ENCODE results near the gene PNMA5.
"Not testable (repeated sequence)": the region's sequence is repeated elsewhere in the genome, so short reads cannot be mapped to it uniquely, and the experiment has no call there.

PNMA5 gene

GRCh38 chrX:152993933-152994332, at the start of gene PNMA5:
TSS of gene PNMA5 (minus strand) at chrX:152994116. CDS start at chrX:152991598, 2,518 bp downstream.
- no peak for DNase-seq (ENCODE audit: low spot score)

GRCh38 chrX:153032397-153033118, 38.6 kb upstream of the PNMA5 start:
- DNase-seq (ENCODE audit: low spot score), result peak; percentile 19

- no peak for DNase-seq (ENCODE audit: low spot score)
These were observed 36.9 kb upstream of the PNMA5 start for GRCh38 chrX:153030801-153031200.

- DNase-seq (ENCODE audit: low spot score), result no peak
These were observed 36.0 kb upstream of the PNMA5 start for GRCh38 chrX:153029875-153030274.

GRCh38 chrX:153029162-153029561, 35.2 kb upstream of the PNMA5 start:
- DNase-seq (ENCODE audit: low spot score), result no peak

GRCh38 chrX:153028487-153028886, 34.6 kb upstream of the PNMA5 start:
- not testable (repeated sequence) for DNase-seq (ENCODE audit: low spot score)

- not testable (repeated sequence) for DNase-seq (ENCODE audit: low spot score)
These were observed 32.6 kb upstream of the PNMA5 start for GRCh38 chrX:153026501-153026900.

GRCh38 chrX:153019166-153019565, 25.2 kb upstream of the PNMA5 start:
- DNase-seq (ENCODE audit: low spot score), result no peak

- DNase-seq (ENCODE audit: low spot score), result not testable (repeated sequence)
These were observed 23.3 kb upstream of the PNMA5 start for GRCh38 chrX:153017174-153017573.

- DNase-seq (ENCODE audit: low spot score), result no peak
These were observed 10.9 kb upstream of the PNMA5 start for GRCh38 chrX:153004780-153005179.

- DNase-seq (ENCODE audit: low spot score), result no peak
These were observed 10.1 kb upstream of the PNMA5 start for GRCh38 chrX:153003981-153004380.

- not testable (repeated sequence) for DNase-seq (ENCODE audit: low spot score)
These were observed 8.3 kb upstream of the PNMA5 start for GRCh38 chrX:153002182-153002581.

GRCh38 chrX:152997337-152997736, 3.4 kb upstream of the PNMA5 start:
- no peak for DNase-seq (ENCODE audit: low spot score)

GRCh38 chrX:152992115-152992514, 1.8 kb downstream of the PNMA5 start:
- no peak for DNase-seq (ENCODE audit: low spot score)

- DNase-seq (ENCODE audit: low spot score), result no peak
These were observed 2.8 kb downstream of the PNMA5 start for GRCh38 chrX:152991123-152991522.

GRCh38 chrX:152989292-152989658, 4.6 kb downstream of the PNMA5 start:
- peak; percentile 9 for DNase-seq (ENCODE audit: low spot score)

- peak; percentile 9 for DNase-seq (ENCODE audit: low spot score)
These were observed 5.2 kb downstream of the PNMA5 start for GRCh38 chrX:152988536-152989291.

- DNase-seq (ENCODE audit: low spot score), result no peak
These were observed 6.1 kb downstream of the PNMA5 start for GRCh38 chrX:152987801-152988200.

- DNase-seq (ENCODE audit: low spot score), result not testable (repeated sequence)
These were observed 6.8 kb downstream of the PNMA5 start for GRCh38 chrX:152987156-152987555.

- not testable (repeated sequence) for DNase-seq (ENCODE audit: low spot score)
These were observed 8.5 kb downstream of the PNMA5 start for GRCh38 chrX:152985383-152985782.

GRCh38 chrX:152968193-152968592, 25.7 kb downstream of the PNMA5 start:
- DNase-seq (ENCODE audit: low spot score), result no peak

- DNase-seq (ENCODE audit: low spot score), result no peak
These were observed 33.8 kb downstream of the PNMA5 start for GRCh38 chrX:152960115-152960514.

- no peak for DNase-seq (ENCODE audit: low spot score)
These were observed 34.3 kb downstream of the PNMA5 start for GRCh38 chrX:152959626-152960025.
